ENCODE data around the gene IL26. TPM values are rescaled to one million over a fixed set of nuclear protein-coding genes. Genes with fewer than 3 reads are reported as not detected.
A peak's percentile ranks its signal among the peaks of the same experiment; 100 is the strongest.

The IL26 gene
- total RNA-seq, 4 donors from 2014 or later = not detected

DNA sequence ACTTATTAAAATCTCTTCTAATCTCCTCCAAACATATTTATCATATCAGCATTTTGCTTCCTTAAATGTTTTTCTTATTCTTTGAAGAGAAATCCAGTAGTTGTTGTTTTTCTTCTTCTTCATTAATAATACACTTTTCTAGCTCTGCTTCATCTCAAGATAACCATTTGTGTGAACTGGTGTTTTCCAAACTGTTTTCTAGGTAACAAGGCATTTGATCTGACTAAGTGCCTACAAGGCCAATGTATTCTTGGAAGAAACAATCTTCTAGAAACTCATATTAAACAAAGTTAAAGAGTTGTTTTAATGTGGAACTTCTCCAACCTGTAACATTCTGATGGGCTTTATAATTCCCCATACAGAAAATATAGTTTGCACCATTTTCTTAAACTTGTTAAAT lies 35.3 kb downstream of the IL26 start:
- TF ChIP-seq, protein P1, sequence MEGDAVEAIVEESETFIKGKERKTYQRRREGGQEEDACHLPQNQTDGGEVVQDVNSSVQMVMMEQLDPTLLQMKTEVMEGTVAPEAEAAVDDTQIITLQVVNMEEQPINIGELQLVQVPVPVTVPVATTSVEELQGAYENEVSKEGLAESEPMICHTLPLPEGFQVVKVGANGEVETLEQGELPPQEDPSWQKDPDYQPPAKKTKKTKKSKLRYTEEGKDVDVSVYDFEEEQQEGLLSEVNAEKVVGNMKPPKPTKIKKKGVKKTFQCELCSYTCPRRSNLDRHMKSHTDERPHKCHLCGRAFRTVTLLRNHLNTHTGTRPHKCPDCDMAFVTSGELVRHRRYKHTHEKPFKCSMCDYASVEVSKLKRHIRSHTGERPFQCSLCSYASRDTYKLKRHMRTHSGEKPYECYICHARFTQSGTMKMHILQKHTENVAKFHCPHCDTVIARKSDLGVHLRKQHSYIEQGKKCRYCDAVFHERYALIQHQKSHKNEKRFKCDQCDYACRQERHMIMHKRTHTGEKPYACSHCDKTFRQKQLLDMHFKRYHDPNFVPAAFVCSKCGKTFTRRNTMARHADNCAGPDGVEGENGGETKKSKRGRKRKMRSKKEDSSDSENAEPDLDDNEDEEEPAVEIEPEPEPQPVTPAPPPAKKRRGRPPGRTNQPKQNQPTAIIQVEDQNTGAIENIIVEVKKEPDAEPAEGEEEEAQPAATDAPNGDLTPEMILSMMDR (IDR thresholded peaks at IDR 0.05) = no peak
- TF ChIP-seq EP300 (IDR thresholded peaks at IDR 0.05) (no peak), POLR2AphosphoS5 (IDR thresholded peaks at IDR 0.05) (no peak), POLR2A (IDR thresholded peaks at IDR 0.05; ENCODE audit: low read depth) (no peak)
- H3K4me1 ChIP-seq = no peaks in the 10 kb centered on the region

DNA sequence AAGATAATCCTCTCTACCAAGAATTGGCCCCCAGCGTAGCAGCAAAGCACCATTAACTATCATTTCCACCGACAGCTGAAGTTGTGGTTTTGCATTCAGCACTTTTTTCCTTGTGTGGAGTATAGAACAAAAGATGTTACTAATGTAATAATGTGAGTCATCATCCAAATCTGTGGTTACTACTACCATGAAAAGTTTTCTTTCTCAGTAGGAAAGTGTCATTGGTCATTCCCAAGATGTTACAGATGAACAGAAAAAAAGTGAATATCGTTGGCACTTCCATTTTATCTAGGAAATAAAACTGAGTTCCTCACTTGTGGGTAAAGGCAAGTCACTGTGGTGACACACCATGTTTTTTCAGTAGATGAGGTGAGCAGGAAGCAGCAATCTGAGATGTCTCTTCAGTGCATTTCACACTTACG lies 35.8 kb downstream of the IL26 start:
- Histone ChIP-seq H3K9me3 (no peaks in the 10 kb centered on the region), H3K27ac (replicated peaks in 1 of 4) (no peak overlapping the region), H3K4me1 (no peaks in the 10 kb centered on the region), H3K4me3 (no peak overlapping the region), H3K36me3 (no peaks in the 10 kb centered on the region), H3K27me3 (peaks cover 0 to 5% (median 0%) of the 10 kb centered on the region in 4 donors)
- intact Hi-C loops (cut with DNase I) = no loop called here
- TF ChIP-seq, protein P1 (IDR thresholded peaks at IDR 0.05) = no peak
- TF ChIP-seq POLR2AphosphoS5 (IDR thresholded peaks at IDR 0.05) (no peak), POLR2A (IDR thresholded peaks at IDR 0.05; ENCODE audit: low read depth) (no peak), EP300 (IDR thresholded peaks at IDR 0.05) (no peak)
- WGBS = 87% methylated on average over 4 of the region's 4 CpGs
- DNase-seq (ENCODE audit: extremely low spot score) = no peak

More for the DNA sequence above, 35.3 kb downstream of the IL26 start:
- H3K27me3 ChIP-seq = peaks cover 0 to 5% (median 0%) of the 10 kb centered on the region in 4 donors
- H3K36me3 ChIP-seq = no peaks in the 10 kb centered on the region
- no peak overlapping the region for H3K4me3 ChIP-seq
- H3K27ac ChIP-seq (replicated peaks in 1 of 4) = no peak overlapping the region
- no peak for DNase-seq (ENCODE audit: extremely low spot score)
- intact Hi-C loops (cut with DNase I) = no loop called here
- no peaks in the 10 kb centered on the region for H3K9me3 ChIP-seq

DNA sequence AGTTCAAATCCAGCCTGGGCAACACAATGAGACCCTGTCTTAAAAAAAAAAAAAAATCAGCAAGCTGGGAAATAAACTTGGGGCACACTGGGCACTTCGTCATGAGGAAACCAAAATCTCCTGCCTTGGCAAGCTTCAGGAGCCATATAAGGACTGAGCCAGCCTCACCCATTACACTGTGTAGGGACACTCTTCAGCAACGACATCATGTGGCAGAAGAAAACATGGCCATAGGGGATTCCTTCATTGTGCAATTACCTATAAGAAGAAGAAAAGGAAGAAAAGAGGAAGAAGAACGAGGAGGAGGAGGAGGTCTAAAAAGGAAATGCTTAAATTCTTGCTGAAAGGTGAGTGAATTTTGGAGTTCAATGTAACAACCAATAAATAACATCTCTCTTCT lies 40.0 kb downstream of the IL26 start:
- H3K27me3 ChIP-seq = peaks cover 0 to 5% (median 0%) of the 10 kb centered on the region in 4 donors
- DNase-seq (ENCODE audit: extremely low spot score) = no peak
- no peaks in the 10 kb centered on the region for H3K4me1 ChIP-seq
- H3K27ac ChIP-seq (replicated peaks in 1 of 4) = no peak overlapping the region
- no peaks in the 10 kb centered on the region for H3K36me3 ChIP-seq
- no peaks in the 10 kb centered on the region for H3K9me3 ChIP-seq
- intact Hi-C loops (cut with DNase I) = no loop called here
- WGBS = 78% methylated on average over 3 of the region's 3 CpGs
- no peak for TF ChIP-seq EP300 (IDR thresholded peaks at IDR 0.05)
- no peak for TF ChIP-seq POLR2AphosphoS5 (IDR thresholded peaks at IDR 0.05)
- no peak for TF ChIP-seq POLR2A (IDR thresholded peaks at IDR 0.05; ENCODE audit: low read depth)
- TF ChIP-seq, protein P1 (IDR thresholded peaks at IDR 0.05) = no peak
- H3K4me3 ChIP-seq = no peak overlapping the region

DNA sequence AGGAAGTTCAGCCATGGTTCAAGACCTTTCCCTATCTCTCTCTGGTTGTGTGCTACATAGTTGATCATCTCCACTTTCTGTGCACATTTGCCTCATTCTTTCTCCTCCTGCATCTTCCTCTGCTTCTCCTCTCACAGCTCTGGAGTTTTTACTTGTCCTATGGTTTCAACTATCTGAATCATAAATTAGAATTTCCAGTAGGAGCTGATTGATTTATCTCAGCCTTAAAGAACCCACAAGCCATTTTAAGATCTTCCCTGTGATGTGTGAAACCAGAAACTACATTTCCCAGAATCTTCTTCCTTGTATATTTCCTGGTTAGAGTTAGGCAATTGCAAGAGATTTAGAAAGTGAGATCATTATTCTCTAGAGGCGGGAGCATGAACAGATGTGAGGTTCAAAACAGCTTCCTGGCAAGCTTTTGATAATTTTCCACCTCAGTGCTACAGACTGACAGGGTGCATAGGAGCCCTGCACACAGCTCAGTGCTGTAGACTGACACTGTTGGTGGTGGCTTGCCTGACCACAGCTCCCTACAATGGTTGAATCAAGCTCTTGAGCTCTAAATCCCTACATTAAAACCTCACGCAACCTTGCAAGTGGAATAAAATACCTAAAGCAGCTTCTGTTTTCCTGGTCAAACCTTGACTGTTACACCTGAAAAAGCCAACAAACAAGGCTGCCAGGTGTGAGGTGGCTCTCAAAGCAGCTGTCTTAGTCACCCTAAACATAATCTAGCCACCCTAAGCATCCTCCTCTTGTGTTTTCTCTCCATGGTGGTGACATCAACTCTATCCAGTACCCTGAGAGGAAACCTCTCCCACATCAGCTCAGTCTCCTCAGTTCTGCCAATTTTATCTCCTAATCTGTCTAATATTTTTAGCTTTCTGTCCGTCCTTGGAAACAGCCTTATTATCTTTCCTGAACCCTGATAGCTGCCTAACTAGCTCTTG lies 44.5 kb downstream of the IL26 start:
- Histone ChIP-seq H3K4me1 (no peaks in the 10 kb centered on the region), H3K27me3 (no peaks in the 10 kb centered on the region), H3K36me3 (no peaks in the 10 kb centered on the region), H3K9me3 (no peaks in the 10 kb centered on the region), H3K27ac (replicated peaks in 1 of 4) (no peak overlapping the region), H3K4me3 (no peak overlapping the region)
- intact Hi-C loops (cut with DNase I) = no loop called here
- peak; percentile 68 for DNase-seq (ENCODE audit: extremely low spot score)
- WGBS = 65% methylated on average over 3 of the region's 3 CpGs
- no peak for TF ChIP-seq EP300 (IDR thresholded peaks at IDR 0.05)
- no peak for TF ChIP-seq POLR2A (IDR thresholded peaks at IDR 0.05; ENCODE audit: low read depth)
- TF ChIP-seq, protein P1 (IDR thresholded peaks at IDR 0.05) = no peak
- TF ChIP-seq POLR2AphosphoS5 (IDR thresholded peaks at IDR 0.05) = no peak

Measured in esophagus muscularis mucosa (tissue), 4 donors.